ENCODE data around the gene TPCN1. TPM values are rescaled to one million over a fixed set of nuclear protein-coding genes. Genes with fewer than 3 reads are reported as not detected.

TPCN1 gene
- total RNA-seq, 1 experiment from 2014 or later, result 42.7 TPM

- DNase-seq, result no peak
- no TSS peak for BruUV-seq (replicated peaks)
- H3K9me3 ChIP-seq (ENCODE audit: insufficient read depth, low read depth), result no peaks in the 10 kb centered on the region
- H3K9me2 ChIP-seq (ENCODE audit: insufficient read depth), result no peaks in the 10 kb centered on the region
- H3F3A ChIP-seq (ENCODE audit: insufficient read depth, low read depth), result peaks cover 22% of the 10 kb centered on the region
- H3K27me3 ChIP-seq (ENCODE audit: insufficient read depth, low read depth), result no peaks in the 10 kb centered on the region
- H4K20me1 ChIP-seq (ENCODE audit: insufficient read depth), result no peaks in the 10 kb centered on the region
- TF ChIP-seq, protein P1, sequence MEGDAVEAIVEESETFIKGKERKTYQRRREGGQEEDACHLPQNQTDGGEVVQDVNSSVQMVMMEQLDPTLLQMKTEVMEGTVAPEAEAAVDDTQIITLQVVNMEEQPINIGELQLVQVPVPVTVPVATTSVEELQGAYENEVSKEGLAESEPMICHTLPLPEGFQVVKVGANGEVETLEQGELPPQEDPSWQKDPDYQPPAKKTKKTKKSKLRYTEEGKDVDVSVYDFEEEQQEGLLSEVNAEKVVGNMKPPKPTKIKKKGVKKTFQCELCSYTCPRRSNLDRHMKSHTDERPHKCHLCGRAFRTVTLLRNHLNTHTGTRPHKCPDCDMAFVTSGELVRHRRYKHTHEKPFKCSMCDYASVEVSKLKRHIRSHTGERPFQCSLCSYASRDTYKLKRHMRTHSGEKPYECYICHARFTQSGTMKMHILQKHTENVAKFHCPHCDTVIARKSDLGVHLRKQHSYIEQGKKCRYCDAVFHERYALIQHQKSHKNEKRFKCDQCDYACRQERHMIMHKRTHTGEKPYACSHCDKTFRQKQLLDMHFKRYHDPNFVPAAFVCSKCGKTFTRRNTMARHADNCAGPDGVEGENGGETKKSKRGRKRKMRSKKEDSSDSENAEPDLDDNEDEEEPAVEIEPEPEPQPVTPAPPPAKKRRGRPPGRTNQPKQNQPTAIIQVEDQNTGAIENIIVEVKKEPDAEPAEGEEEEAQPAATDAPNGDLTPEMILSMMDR (conservative IDR thresholded peaks at IDR 0.05), result no peak
- TF ChIP-seq EZH2 (IDR thresholded peaks at IDR 0.05; ENCODE audit: low read depth), result no peak
- H3K4me1 ChIP-seq (replicated peaks; ENCODE audit: insufficient read depth), result peaks cover 19% of the 10 kb centered on the region
- H3K27ac ChIP-seq, result no peak overlapping the region
- no peak overlapping the region for H2AFZ ChIP-seq
- H3K36me3 ChIP-seq (ENCODE audit: low read depth), result no peaks in the 10 kb centered on the region
- no peaks in the 10 kb centered on the region for H3K79me2 ChIP-seq (ENCODE audit: low read depth)
- intact Hi-C loops (cut with micrococcal nuclease; ENCODE audit: unreplicated experiment), result no loop called here
- H3K4me2 ChIP-seq, result no peak overlapping the region
- POLR2A ChIA-PET (ENCODE audit: unreplicated experiment), result no interaction called here
- CTCF ChIA-PET, result interaction anchor here (0.5 kb wide), 1 partner anchor 113 kb away, joined by 12 read pairs; no protein-coding TSS in a partner anchor
- H3K4me3 ChIP-seq, result no peak overlapping the region
These were observed 81.2 kb downstream of the TPCN1 start for GRCh38 chr12:113302466-113302865.

DNA sequence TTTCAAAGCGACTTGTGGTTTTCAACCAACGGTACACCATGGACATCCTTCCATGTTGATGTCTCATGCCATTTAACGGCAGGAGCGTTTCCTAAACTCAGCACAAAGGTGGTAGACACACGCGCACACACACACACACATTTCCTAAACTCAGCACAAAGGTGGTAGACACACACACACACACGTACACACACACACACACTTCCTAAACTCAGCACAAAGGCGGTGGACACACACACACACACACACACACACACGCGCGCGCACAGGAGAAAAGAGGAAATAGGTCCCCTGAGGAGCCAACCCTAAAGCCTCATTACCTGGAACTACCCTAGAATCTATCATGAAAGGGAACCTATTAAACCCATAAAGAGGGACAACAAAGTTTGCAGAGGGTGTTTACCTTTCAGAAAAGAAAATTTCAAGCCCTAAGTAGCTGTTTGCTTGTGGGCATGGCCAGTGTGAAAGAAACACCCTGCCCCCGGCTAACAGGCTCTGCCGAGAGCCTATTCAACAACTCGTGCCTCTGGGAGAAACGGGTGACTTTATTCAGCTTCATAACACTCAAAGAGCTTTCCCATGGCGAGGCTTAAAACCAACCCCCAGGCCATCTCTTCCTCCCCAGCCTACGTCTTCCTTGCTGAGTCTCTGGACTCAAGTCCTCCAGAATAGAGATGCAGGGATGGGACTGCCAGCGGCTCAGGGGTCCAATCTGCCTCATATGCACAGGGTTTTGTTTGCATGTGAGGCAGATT lies 81.8 kb downstream of the TPCN1 start:
- H3K27ac ChIP-seq, result no peak overlapping the region
- no peaks in the 10 kb centered on the region for H3K36me3 ChIP-seq (ENCODE audit: low read depth)
- H3K79me2 ChIP-seq (ENCODE audit: low read depth), result no peaks in the 10 kb centered on the region
- no TSS peak for BruUV-seq (replicated peaks)
- H3K9me3 ChIP-seq (ENCODE audit: insufficient read depth, low read depth), result no peaks in the 10 kb centered on the region
- ChIA-PET CTCF (no interaction called here), POLR2A (ENCODE audit: unreplicated experiment) (no interaction called here)
- H3F3A ChIP-seq (ENCODE audit: insufficient read depth, low read depth), result peaks cover 22% of the 10 kb centered on the region
- no peaks in the 10 kb centered on the region for H4K20me1 ChIP-seq (ENCODE audit: insufficient read depth)
- no peak for TF ChIP-seq EZH2 (IDR thresholded peaks at IDR 0.05; ENCODE audit: low read depth)
- TF ChIP-seq, protein P1 (conservative IDR thresholded peaks at IDR 0.05), result no peak
- H3K4me2 ChIP-seq, result no peak overlapping the region
- intact Hi-C loops (cut with micrococcal nuclease; ENCODE audit: unreplicated experiment), result no loop called here
- no peak overlapping the region for H2AFZ ChIP-seq
- H3K27me3 ChIP-seq (ENCODE audit: insufficient read depth, low read depth), result no peaks in the 10 kb centered on the region
- no peak for DNase-seq
- peaks cover 19% of the 10 kb centered on the region for H3K4me1 ChIP-seq (replicated peaks; ENCODE audit: insufficient read depth)
- no peaks in the 10 kb centered on the region for H3K9me2 ChIP-seq (ENCODE audit: insufficient read depth)
- H3K4me3 ChIP-seq, result no peak overlapping the region

DNA sequence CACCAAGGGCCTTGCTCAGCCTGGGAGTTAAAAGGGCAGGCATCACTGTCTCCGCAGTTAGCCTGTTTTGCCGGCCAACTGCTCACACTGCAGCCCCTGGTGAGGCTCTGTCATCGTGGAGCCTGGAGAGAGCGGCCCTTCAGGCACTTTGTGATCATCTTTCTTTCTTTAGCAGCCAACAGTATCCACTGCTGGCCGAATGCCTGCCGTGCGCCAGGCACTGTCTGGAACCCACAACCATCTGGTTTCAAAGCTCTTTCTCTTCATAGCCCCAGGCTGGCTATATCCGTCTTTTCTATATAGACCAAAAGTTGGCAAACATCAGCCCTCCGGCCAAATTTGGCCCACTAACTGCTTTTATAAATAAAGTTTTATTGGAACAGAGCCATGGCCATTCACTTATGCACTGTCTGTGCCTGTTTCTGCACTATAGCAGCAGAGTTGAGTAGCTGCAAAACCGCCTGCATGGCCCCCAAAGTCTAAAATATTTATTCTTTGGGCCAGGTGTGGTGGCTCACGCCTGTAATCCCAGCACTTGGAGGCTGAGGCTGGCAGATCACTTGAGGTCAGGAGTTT lies 84.1 kb downstream of the TPCN1 start:
- ChIA-PET CTCF (no interaction called here), POLR2A (ENCODE audit: unreplicated experiment) (no interaction called here)
- intact Hi-C loops (cut with micrococcal nuclease; ENCODE audit: unreplicated experiment), result no loop called here
- Histone ChIP-seq H4K20me1 (ENCODE audit: insufficient read depth) (no peaks in the 10 kb centered on the region), H3K79me2 (ENCODE audit: low read depth) (no peaks in the 10 kb centered on the region), H3K27ac (no peak overlapping the region), H2AFZ (no peak overlapping the region), H3K36me3 (ENCODE audit: low read depth) (peaks cover 4% of the 10 kb centered on the region; the same call in 1 of the 2 replicates), H3K4me2 (no peak overlapping the region), H3K27me3 (ENCODE audit: insufficient read depth, low read depth) (no peaks in the 10 kb centered on the region), H3F3A (ENCODE audit: insufficient read depth, low read depth) (peaks cover 9% of the 10 kb centered on the region; the same call in 1 of the 2 replicates), H3K4me3 (no peak overlapping the region), H3K9me2 (ENCODE audit: insufficient read depth) (no peaks in the 10 kb centered on the region), H3K9me3 (ENCODE audit: insufficient read depth, low read depth) (no peaks in the 10 kb centered on the region), H3K4me1 (replicated peaks; ENCODE audit: insufficient read depth) (peaks cover 4% of the 10 kb centered on the region)
- DNase-seq, result no peak
- TF ChIP-seq EZH2 (IDR thresholded peaks at IDR 0.05; ENCODE audit: low read depth), result no peak
- TF ChIP-seq, protein P1 (conservative IDR thresholded peaks at IDR 0.05), result no peak
- no TSS peak for BruUV-seq (replicated peaks)

All from PC-9 (cell line).